GM23338 (cell line): ENCODE results near the gene PCBP3. TPM values are rescaled to one million over a fixed set of nuclear protein-coding genes. Genes with fewer than 3 reads are reported as not detected.
A peak's percentile ranks its signal among the peaks of the same experiment; 100 is the strongest.

Experiments
- ATAC-seq: fragments of 200-7000 bp; cut with Tn5 transposase; 3 replicates; pipeline ENCODE4 v1.9.1; 2020
- DNase-seq: peaks from one replicate; pipeline ENCODE4 v3.0.0-alpha.2; 2015; ENCODE audit warnings: low spot score
- H2AFZ ChIP-seq: fragments of 200-600 bp; sonication (generic); 2 replicates; pipeline ENCODE4 v1.8.0; 2016; ENCODE audit warnings: antibody characterized with exemption, mild to moderate bottlenecking, moderate library complexity
- H3F3A ChIP-seq: fragments of 200-600 bp; sonication (generic); replicated peaks from 2 replicates; pipeline ENCODE4 v1.8.0; 2017; ENCODE audit warnings: antibody characterized with exemption, mixed run types, low read depth
- H3K27ac ChIP-seq: fragments of 200-600 bp; sonication (generic); 2 replicates; pipeline ENCODE4 v1.6.1; 2016; ENCODE audit warnings: low read depth
- H3K27me3 ChIP-seq: fragments of 200-600 bp; sonication (generic); 2 replicates; pipeline ENCODE4 v1.8.0; 2016; ENCODE audit warnings: mild to moderate bottlenecking, mixed run types, moderate library complexity; ENCODE audit not compliant: insufficient read depth
- H3K36me3 ChIP-seq: fragments of 200-600 bp; sonication (generic); 2 replicates; pipeline ENCODE4 v1.8.0; 2016; ENCODE audit warnings: mild to moderate bottlenecking; ENCODE audit not compliant: insufficient read depth
- H3K4me1 ChIP-seq: fragments of 200-600 bp; sonication (generic); 2 replicates; pipeline ENCODE4 v1.8.0; 2016; ENCODE audit warnings: mild to moderate bottlenecking, moderate library complexity; ENCODE audit not compliant: insufficient read depth
- H3K4me2 ChIP-seq: fragments of 200-600 bp; sonication (generic); 2 replicates; pipeline ENCODE4 v1.7.1; 2017; ENCODE audit warnings: mixed run types
- H3K4me3 ChIP-seq: fragments of 200-600 bp; sonication (generic); 2 replicates; pipeline ENCODE4 v1.6.1; 2016; ENCODE audit warnings: mixed run types
- H3K79me2 ChIP-seq: fragments of 200-600 bp; sonication (generic); replicated peaks from 2 replicates; pipeline ENCODE4 v1.8.0; 2017; ENCODE audit warnings: mild to moderate bottlenecking; ENCODE audit not compliant: insufficient read depth
- H3K9me2 ChIP-seq: fragments of 200-600 bp; sonication (generic); 2 replicates; pipeline ENCODE4 v1.8.0; 2017; ENCODE audit not compliant: insufficient read depth
- H4K20me1 ChIP-seq: fragments of 200-600 bp; sonication (generic); replicated peaks from 2 replicates; pipeline ENCODE4 v1.8.0; 2017; ENCODE audit warnings: mild to moderate bottlenecking; ENCODE audit not compliant: insufficient read depth
- H3K27ac Mint-ChIP-seq: 2 replicates; pipeline ENCODE4 v1.8.0; 2020; ENCODE audit warnings: inconsistent platforms, mild to moderate bottlenecking, moderate library complexity, mixed read lengths
- H3K27me3 Mint-ChIP-seq: 3 replicates; pipeline ENCODE4 v1.8.0; 2022; ENCODE audit warnings: low read depth, mild to moderate bottlenecking, moderate library complexity, mixed read lengths, inconsistent platforms; ENCODE audit not compliant: insufficient read depth, poor library complexity
- H3K36me3 Mint-ChIP-seq: 3 replicates; pipeline ENCODE4 v1.8.0; 2021; ENCODE audit warnings: low read depth, mild to moderate bottlenecking, inconsistent platforms, moderate library complexity, mixed read lengths
- H3K4me1 Mint-ChIP-seq: 3 replicates; pipeline ENCODE4 v1.8.0; 2020; ENCODE audit warnings: mild to moderate bottlenecking, inconsistent platforms, mixed read lengths
- H3K4me3 Mint-ChIP-seq: 3 replicates; pipeline ENCODE4 v1.8.0; 2021; ENCODE audit warnings: moderate library complexity, mild to moderate bottlenecking, inconsistent platforms, mixed read lengths
- H3K9me3 Mint-ChIP-seq: 3 replicates; pipeline ENCODE4 v1.8.0; 2020; ENCODE audit warnings: moderate library complexity, mild to moderate bottlenecking, inconsistent platforms, mixed read lengths
- CREB1 ChIP-seq: fragments of 250-450 bp; sonication (Bioruptor Pico); IDR thresholded peaks from 2 replicates; pipeline ENCODE4 v1.5.0; 2020; ENCODE audit warnings: low read depth, mild to moderate bottlenecking, moderate library complexity
- CTCF ChIP-seq, 2 experiments: fragments of 200-600 bp in 1 of 2; sonication (generic) in 1 of 2; conservative IDR thresholded peaks; 2 replicates each; pipeline versions ENCODE4 v1.5.1 to v1.6.1; 2016 to 2017; ENCODE audit warnings: antibody characterized with exemption in 2 of 2, low read depth in 2 of 2, mild to moderate bottlenecking in 2 of 2, moderate library complexity in 1 of 2
- ETS1 ChIP-seq: IDR thresholded peaks from 2 replicates; pipeline ENCODE4 v1.6.1; 2016; ENCODE audit warnings: antibody characterized with exemption
- EZH2 ChIP-seq: fragments of 200-600 bp; sonication (generic); IDR thresholded peaks from one replicate; pipeline ENCODE4 v1.8.0; 2017; ENCODE audit warnings: antibody characterized with exemption, mild to moderate bottlenecking, low read depth; ENCODE audit not compliant: unreplicated experiment
- EZH2phosphoT487 ChIP-seq: fragments of 200-600 bp; sonication (generic); IDR thresholded peaks from one replicate; pipeline ENCODE4 v1.8.1; 2018; ENCODE audit warnings: antibody characterized with exemption; ENCODE audit not compliant: unreplicated experiment
- JUNB ChIP-seq: IDR thresholded peaks from one replicate; pipeline ENCODE4 v1.6.1; 2016; ENCODE audit warnings: antibody characterized with exemption; ENCODE audit not compliant: unreplicated experiment
- NANOG ChIP-seq: IDR thresholded peaks from 2 replicates; pipeline ENCODE4 v1.6.1; 2016; ENCODE audit warnings: antibody characterized with exemption, borderline replicate concordance
- POLR2AphosphoS5 ChIP-seq: IDR thresholded peaks from 2 replicates; pipeline ENCODE4 v1.6.1; 2016; ENCODE audit warnings: antibody characterized with exemption, low read depth
- REST ChIP-seq: IDR thresholded peaks from one replicate; pipeline ENCODE4 v1.6.1; 2018; ENCODE audit warnings: antibody characterized with exemption; ENCODE audit not compliant: unreplicated experiment
- STAT1 ChIP-seq: IDR thresholded peaks from one replicate; pipeline ENCODE4 v1.6.1; 2016; ENCODE audit warnings: antibody characterized with exemption; ENCODE audit not compliant: unreplicated experiment
- ZNF114 ChIP-seq: fragments of 250-450 bp; sonication (Bioruptor Pico); IDR thresholded peaks from 2 replicates; pipeline ENCODE4 v1.5.0; 2020; ENCODE audit warnings: mild to moderate bottlenecking, moderate library complexity
- ZNF331 ChIP-seq: fragments of 250-450 bp; sonication (Bioruptor Pico); IDR thresholded peaks from 2 replicates; pipeline ENCODE4 v1.5.0; 2020; ENCODE audit warnings: low read depth, mild to moderate bottlenecking, moderate library complexity
- ZNF462 ChIP-seq: fragments of 250-450 bp; sonication (Bioruptor Pico); IDR thresholded peaks from 2 replicates; pipeline ENCODE4 v1.5.0; 2020; ENCODE audit warnings: mild to moderate bottlenecking, moderate library complexity
- polyA plus RNA-seq: library from polyadenylated mRNA; unstranded; fragments of >200 nt; fragmentation: Nextera tagmentation; extraction: Ambion mirVana; gene quantifications from 2 replicates; pipeline ENCODE4 v1.2.1, GENCODE V29; 2016
- total RNA-seq: library from RNA; depleted of rRNA; stranded (reverse); fragments of >200 nt; shearing (Covaris generic); gene quantifications from 2 replicates; pipeline ENCODE4 v1.2.3, GENCODE V29; 2014

Gene PCBP3
- total and polyA plus RNA-seq, 2 experiments from 2014 or later: 7.1 to 9.1 TPM

GRCh38 chr21:45642122-45642813, 1.3 kb upstream of the PCBP3 start:
- 0 out of 2 replicates have a peak, but pooled peaks cover 7% of the 10 kb centered on the region for H3F3A ChIP-seq
- Mint-ChIP-seq H3K4me1 (peaks cover 32% of the 10 kb centered on the region), H3K27me3 (peaks cover 25% of the 10 kb centered on the region), H3K27ac (no peak overlapping the region), H3K36me3 (no peaks in the 10 kb centered on the region), H3K4me3 (peak overlapping the region; percentile 63; the same call in 2 of the 3 replicates), H3K9me3 (no peaks in the 10 kb centered on the region; the same call in 1 of the 3 replicates)
- H3K9me2 ChIP-seq: 0 out of 2 replicates have a peak, but pooled peaks cover 3% of the 10 kb centered on the region
- peaks cover 5% of the 10 kb centered on the region; the same call in 1 of the 2 replicates for H3K79me2 ChIP-seq
- H3K4me2 ChIP-seq: peak overlapping the region; percentile 78
- H4K20me1 ChIP-seq: peaks cover 24% of the 10 kb centered on the region; the same call in 1 of the 2 replicates
- DNase-seq: peak; percentile 45
- TF ChIP-seq NANOG: no peak
- TF ChIP-seq EZH2phosphoT487: no peak
- no peak for TF ChIP-seq ZNF114 (CRISPR knock-in tag)
- TF ChIP-seq STAT1: no peak
- TF ChIP-seq REST: no peak
- TF ChIP-seq POLR2AphosphoS5: no peak
- TF ChIP-seq JUNB: no peak
- TF ChIP-seq ZNF331: no peak
- no peak for TF ChIP-seq CREB1 (CRISPR knock-in tag)
- no peak for TF ChIP-seq EZH2
- TF ChIP-seq ZNF462 (CRISPR knock-in tag): no peak
- TF ChIP-seq CTCF (conservative IDR thresholded peaks at IDR 0.05; ENCODE audit: low read depth in 2 of 2): no peak
- no peak for TF ChIP-seq ETS1
- H3K27me3 ChIP-seq: peaks cover 31% of the 10 kb centered on the region
- no peaks in the 10 kb centered on the region for H3K36me3 ChIP-seq
- peak; percentile 18 for ATAC-seq
- H3K4me3 ChIP-seq: peak overlapping the region; percentile 58
- peaks cover 12% of the 10 kb centered on the region for H3K4me1 ChIP-seq
- H2AFZ ChIP-seq: peak overlapping the region; percentile 59; the same call in 1 of the 2 replicates
- no peak overlapping the region for H3K27ac ChIP-seq
